Measurements from ENCODE around the gene HELLS. TPM values are rescaled to one million over a fixed set of nuclear protein-coding genes. Genes with fewer than 3 reads are reported as not detected.

Gene HELLS
- total RNA-seq, result 100 to 1,000 TPM in 1 of 4 donors, 10 to 100 TPM in 1, 1 to 10 TPM in 2; 1.8 to 113 (median 9.8) TPM

DNA sequence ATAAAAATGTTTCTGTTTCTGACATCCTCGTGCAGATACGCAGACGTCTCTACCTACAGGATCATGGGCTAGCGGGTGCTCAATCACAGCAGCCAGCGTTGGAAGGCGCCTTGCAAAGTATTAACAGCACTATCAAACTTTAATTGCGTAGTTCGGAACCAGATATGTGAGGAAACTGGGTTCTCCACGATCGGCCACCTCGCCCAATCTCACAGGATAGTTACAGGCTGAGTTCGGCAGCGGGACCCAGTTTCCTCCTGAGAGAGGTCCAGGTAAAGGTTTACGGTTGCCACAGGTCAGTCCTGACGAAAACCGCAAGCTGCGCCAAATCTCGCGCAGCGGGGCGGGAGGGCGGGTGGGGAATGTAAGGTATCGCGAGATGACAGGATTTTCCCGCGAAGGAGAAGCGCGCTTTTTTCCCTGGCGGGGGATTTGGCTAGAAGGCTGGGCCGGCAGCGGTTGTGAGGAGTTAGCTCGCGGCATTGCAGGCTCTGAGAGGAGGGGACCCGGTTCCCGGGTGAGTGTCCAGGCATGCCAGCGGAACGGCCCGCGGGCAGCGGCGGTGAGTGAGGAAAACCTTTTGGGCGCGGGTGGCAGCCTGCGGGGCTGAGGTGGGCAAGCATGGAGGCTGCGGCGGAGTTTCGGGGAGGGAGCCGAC lies at the start of gene HELLS:
HELLS (plus strand) TSS at position 398 of the 658 bp plus-strand sequence; CDS start at position 532, 134 bp downstream.
- no peak for TF ChIP-seq POLR2A (IDR thresholded peaks at IDR 0.05)
- TF ChIP-seq, protein P1, sequence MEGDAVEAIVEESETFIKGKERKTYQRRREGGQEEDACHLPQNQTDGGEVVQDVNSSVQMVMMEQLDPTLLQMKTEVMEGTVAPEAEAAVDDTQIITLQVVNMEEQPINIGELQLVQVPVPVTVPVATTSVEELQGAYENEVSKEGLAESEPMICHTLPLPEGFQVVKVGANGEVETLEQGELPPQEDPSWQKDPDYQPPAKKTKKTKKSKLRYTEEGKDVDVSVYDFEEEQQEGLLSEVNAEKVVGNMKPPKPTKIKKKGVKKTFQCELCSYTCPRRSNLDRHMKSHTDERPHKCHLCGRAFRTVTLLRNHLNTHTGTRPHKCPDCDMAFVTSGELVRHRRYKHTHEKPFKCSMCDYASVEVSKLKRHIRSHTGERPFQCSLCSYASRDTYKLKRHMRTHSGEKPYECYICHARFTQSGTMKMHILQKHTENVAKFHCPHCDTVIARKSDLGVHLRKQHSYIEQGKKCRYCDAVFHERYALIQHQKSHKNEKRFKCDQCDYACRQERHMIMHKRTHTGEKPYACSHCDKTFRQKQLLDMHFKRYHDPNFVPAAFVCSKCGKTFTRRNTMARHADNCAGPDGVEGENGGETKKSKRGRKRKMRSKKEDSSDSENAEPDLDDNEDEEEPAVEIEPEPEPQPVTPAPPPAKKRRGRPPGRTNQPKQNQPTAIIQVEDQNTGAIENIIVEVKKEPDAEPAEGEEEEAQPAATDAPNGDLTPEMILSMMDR (IDR thresholded peaks at IDR 0.05), result peak in 2 of 4 experiments; percentile 9 to 22
- no peaks in the 10 kb centered on the region for H3K9me3 ChIP-seq
- H3K4me3 ChIP-seq, result peak within 1 kb of the TSS; percentile 54 to 70
- no peaks in the 10 kb centered on the region for H3K4me1 ChIP-seq
- H3K27ac ChIP-seq, result peak within 1 kb of the TSS; percentile 80 to 84
- H3K27me3 ChIP-seq, result no peaks in the 10 kb centered on the region
- intact Hi-C loops (cut with DNase I; ENCODE audit: low total_unique reads), result no loop called here
- DNase-seq, result peak; percentile 76 to 80
- no peaks in the 10 kb centered on the region for H3K36me3 ChIP-seq

DNA sequence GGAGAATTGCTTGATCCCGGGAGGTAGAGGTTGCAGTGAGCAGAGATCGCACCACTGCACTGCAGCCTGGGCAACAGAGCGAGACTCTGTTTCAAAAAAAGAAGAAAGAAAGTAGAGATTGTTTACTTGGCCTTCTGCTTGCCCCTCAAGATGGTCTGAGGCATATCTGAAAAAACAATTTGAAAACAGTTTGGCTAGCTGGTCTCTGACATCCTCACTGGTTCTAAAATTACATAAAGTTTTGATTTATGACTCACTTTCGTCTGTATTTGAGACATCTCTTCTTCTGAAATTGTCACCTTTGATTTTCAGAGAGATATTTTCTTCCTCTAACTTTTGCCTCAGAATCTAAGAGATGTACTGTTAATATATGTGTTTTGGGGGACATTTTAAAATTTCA lies 49.6 kb upstream of the HELLS start:
- no peak overlapping the region for H3K4me3 ChIP-seq
- no peak overlapping the region for H3K27ac ChIP-seq
- no peaks in the 10 kb centered on the region for H3K36me3 ChIP-seq
- TF ChIP-seq, protein P1 (IDR thresholded peaks at IDR 0.05), result no peak
- TF ChIP-seq POLR2A (IDR thresholded peaks at IDR 0.05), result no peak
- DNase-seq, result no peak
- no peaks in the 10 kb centered on the region for H3K9me3 ChIP-seq
- no peaks in the 10 kb centered on the region for H3K4me1 ChIP-seq
- intact Hi-C loops (cut with DNase I; ENCODE audit: low total_unique reads), result no loop called here
- H3K27me3 ChIP-seq, result no peaks in the 10 kb centered on the region

DNA sequence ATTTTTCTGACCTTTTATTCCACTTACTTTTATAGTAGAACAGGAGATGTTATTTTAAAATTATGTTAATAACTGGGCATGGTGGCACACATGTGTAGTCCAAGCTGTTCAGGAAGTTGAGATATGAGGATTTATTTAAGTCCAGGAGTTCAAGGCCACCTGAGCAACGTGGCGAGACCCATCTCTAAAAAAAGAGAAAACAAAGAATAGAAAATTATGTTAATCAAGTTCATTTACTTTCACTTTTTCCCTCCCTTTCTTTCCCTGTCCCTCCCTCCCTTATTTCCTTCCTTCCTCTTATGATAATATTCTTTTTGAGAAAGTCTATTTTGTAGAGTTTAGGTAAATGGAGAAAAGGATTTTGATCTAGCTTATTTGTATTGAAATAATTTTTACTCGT lies 48.9 kb upstream of the HELLS start:
- DNase-seq, result no peak
- Histone ChIP-seq H3K27ac (no peak overlapping the region), H3K36me3 (no peaks in the 10 kb centered on the region), H3K9me3 (no peaks in the 10 kb centered on the region), H3K27me3 (no peaks in the 10 kb centered on the region), H3K4me1 (no peaks in the 10 kb centered on the region), H3K4me3 (no peak overlapping the region)
- TF ChIP-seq, protein P1 (IDR thresholded peaks at IDR 0.05), result no peak
- no peak for TF ChIP-seq POLR2A (IDR thresholded peaks at IDR 0.05)
- intact Hi-C loops (cut with DNase I; ENCODE audit: low total_unique reads), result no loop called here

DNA sequence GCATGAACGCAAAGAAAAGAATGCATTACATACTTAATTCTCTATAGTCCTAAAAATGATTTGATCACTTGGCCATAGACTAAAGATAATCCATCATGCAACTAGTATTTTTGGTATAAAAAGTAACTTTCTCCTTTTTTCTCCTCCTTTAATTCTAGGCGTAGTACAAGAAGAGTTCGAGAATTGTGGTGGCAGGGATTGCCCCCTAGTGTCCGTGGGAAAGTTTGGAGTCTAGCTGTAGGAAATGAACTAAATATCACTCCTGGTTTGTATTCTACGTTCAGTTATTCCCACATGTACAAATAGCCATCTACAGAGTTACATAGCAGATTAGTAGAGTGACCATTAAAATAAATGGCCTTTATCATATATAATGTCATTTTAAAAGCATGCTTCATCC lies 45.5 kb upstream of the HELLS start:
- H3K4me1 ChIP-seq, result no peaks in the 10 kb centered on the region
- H3K27me3 ChIP-seq, result no peaks in the 10 kb centered on the region
- no peaks in the 10 kb centered on the region for H3K36me3 ChIP-seq
- no peak overlapping the region for H3K27ac ChIP-seq
- intact Hi-C loops (cut with DNase I; ENCODE audit: low total_unique reads), result no loop called here
- no peaks in the 10 kb centered on the region for H3K9me3 ChIP-seq
- DNase-seq, result no peak
- no peak overlapping the region for H3K4me3 ChIP-seq
- TF ChIP-seq, protein P1 (IDR thresholded peaks at IDR 0.05), result no peak
- TF ChIP-seq POLR2A (IDR thresholded peaks at IDR 0.05), result no peak

DNA sequence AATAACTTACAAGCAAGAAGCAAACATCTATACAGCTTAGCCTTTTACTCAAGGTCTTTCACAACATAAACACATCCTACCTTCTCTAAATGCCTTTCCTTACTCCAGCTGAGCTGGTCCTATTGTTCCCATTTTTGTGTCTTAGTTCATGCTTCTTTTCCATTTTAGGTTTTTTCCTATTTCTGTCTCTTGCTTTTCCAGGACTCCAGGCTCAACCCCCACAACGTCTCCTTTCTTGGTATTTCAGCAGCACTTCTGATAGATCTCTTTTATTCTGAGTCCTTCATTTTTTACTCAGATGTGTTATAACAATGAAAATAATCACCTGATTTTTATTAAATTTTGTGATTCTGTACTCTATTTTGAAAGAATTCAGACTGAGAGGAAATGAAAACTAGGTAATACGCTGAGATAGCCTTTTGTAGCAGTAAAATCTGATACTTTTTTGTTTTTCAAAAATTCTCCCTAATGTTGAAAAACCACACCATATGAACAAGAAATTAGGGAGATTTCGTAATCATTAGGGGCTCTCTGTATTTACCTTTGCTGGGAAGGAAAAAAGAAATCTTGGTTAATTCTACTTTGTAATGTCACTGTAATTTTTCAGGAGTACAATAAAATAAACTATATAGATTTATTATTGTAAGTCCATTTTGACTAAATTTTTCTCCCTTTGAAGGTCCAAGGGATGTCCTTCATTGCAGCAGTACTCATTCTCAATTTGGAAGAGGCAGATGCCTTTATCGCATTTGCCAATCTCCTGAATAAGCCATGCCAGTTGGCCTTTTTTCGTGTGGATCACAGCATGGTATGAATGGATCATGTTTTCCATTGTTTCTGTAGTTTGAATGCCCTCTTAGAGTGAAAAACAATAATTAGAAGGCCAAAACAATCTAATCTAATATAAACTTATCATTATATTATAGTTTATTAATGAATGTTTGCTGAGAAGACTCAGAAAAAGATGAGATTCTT lies 24.0 kb upstream of the HELLS start:
- no peak overlapping the region for H3K4me3 ChIP-seq
- no peaks in the 10 kb centered on the region for H3K27me3 ChIP-seq
- H3K4me1 ChIP-seq, result no peaks in the 10 kb centered on the region
- TF ChIP-seq, protein P1 (IDR thresholded peaks at IDR 0.05), result no peak
- no peak for TF ChIP-seq POLR2A (IDR thresholded peaks at IDR 0.05)
- no peaks in the 10 kb centered on the region for H3K9me3 ChIP-seq
- no peak for DNase-seq
- no peak overlapping the region for H3K27ac ChIP-seq
- intact Hi-C loops (cut with DNase I; ENCODE audit: low total_unique reads), result no loop called here
- no peaks in the 10 kb centered on the region for H3K36me3 ChIP-seq
